DOHH2 (cell line): ENCODE measurements around the gene MARCHF10.

ENCODE experiments used
- CTCF ChIP-seq: fragments of 200-600 bp; sonication (generic); IDR thresholded peaks from one replicate; pipeline ENCODE4 v1.5.1; 2014; ENCODE audit warnings: antibody characterized with exemption, mild to moderate bottlenecking, low read depth, low read length; ENCODE audit not compliant: poor library complexity, severe bottlenecking
- EZH2phosphoT487 ChIP-seq: fragments of 200-600 bp; sonication (generic); IDR thresholded peaks from 2 replicates; pipeline ENCODE4 v1.6.1; 2017; ENCODE audit warnings: borderline replicate concordance, mild to moderate bottlenecking, antibody characterized with exemption, low read length, moderate library complexity, mixed read lengths

GRCh38 chr17:62774338-62774737 is 33.8 kb downstream of the MARCHF10 start:
- TF ChIP-seq CTCF = no peak
- TF ChIP-seq EZH2phosphoT487 = no peak
